HTERT RPE-1 (cell line): Measurements from ENCODE around the gene ZNF32.
"Not testable (repeated sequence)": the region's sequence is repeated elsewhere in the genome, so short reads cannot be mapped to it uniquely, and the experiment has no call there.

Source experiments
- in situ Hi-C: fragments of 300-500 bp; cut with MboI; formaldehyde crosslinking; loops from 4 replicates; pipeline ENCODE4 v1.14.3; 2020; ENCODE audit warnings: low sequenced_read_pairs

Gene ZNF32

GRCh38 chr10:43640603-43641002 lies 8.1 kb downstream of the ZNF32 start:
- in situ Hi-C loops: no loop called here

- in situ Hi-C loops: not testable (repeated sequence)
These were observed 12.9 kb downstream of the ZNF32 start for GRCh38 chr10:43635816-43636215.

GRCh38 chr10:43628956-43629355 lies 19.7 kb downstream of the ZNF32 start:
- in situ Hi-C loops: no loop called here

GRCh38 chr10:43627942-43628341 lies 20.7 kb downstream of the ZNF32 start:
- in situ Hi-C loops: no loop called here

GRCh38 chr10:43623351-43623750 lies 25.3 kb downstream of the ZNF32 start:
- in situ Hi-C loops: no loop called here

- in situ Hi-C loops: no loop called here
These were observed 26.6 kb downstream of the ZNF32 start for GRCh38 chr10:43622038-43622437.

- in situ Hi-C loops: no loop called here
These were observed 29.3 kb downstream of the ZNF32 start for GRCh38 chr10:43619368-43619767.

- in situ Hi-C loops: no loop called here
These were observed 31.8 kb downstream of the ZNF32 start for GRCh38 chr10:43616697-43617370.

GRCh38 chr10:43610636-43611035 lies 38.0 kb downstream of the ZNF32 start:
- in situ Hi-C loops: no loop called here

GRCh38 chr10:43607199-43607573 lies 41.5 kb downstream of the ZNF32 start:
- in situ Hi-C loops: no loop called here

- in situ Hi-C loops: no loop called here
These were observed 42.1 kb downstream of the ZNF32 start, which contains the start of gene ZNF485 for GRCh38 chr10:43606323-43607198. Gene ZNF485, plus strand, starts transcription at chr10:43606438. Its CDS starts 613 bp downstream, at chr10:43607051.

- in situ Hi-C loops: no loop called here
These were observed 42.8 kb downstream of the ZNF32 start for GRCh38 chr10:43605850-43606322.

GRCh38 chr10:43601576-43601975 lies 47.1 kb downstream of the ZNF32 start:
- in situ Hi-C loops: not testable (repeated sequence)

- in situ Hi-C loops: no loop called here
These were observed 49.3 kb downstream of the ZNF32 start for GRCh38 chr10:43599333-43599732.

GRCh38 chr10:43598446-43598845 lies 50.2 kb downstream of the ZNF32 start:
- in situ Hi-C loops: no loop called here

- in situ Hi-C loops: no loop called here
These were observed 52.1 kb downstream of the ZNF32 start for GRCh38 chr10:43596546-43596945.

GRCh38 chr10:43595739-43596298 lies 52.9 kb downstream of the ZNF32 start:
- in situ Hi-C loops: no loop called here

GRCh38 chr10:43594944-43595589 lies 53.6 kb downstream of the ZNF32 start:
- in situ Hi-C loops: no loop called here
